Measurements from ENCODE around the gene SETX.
A peak's percentile ranks its signal among the peaks of the same experiment; 100 is the strongest.

SETX gene

DNA sequence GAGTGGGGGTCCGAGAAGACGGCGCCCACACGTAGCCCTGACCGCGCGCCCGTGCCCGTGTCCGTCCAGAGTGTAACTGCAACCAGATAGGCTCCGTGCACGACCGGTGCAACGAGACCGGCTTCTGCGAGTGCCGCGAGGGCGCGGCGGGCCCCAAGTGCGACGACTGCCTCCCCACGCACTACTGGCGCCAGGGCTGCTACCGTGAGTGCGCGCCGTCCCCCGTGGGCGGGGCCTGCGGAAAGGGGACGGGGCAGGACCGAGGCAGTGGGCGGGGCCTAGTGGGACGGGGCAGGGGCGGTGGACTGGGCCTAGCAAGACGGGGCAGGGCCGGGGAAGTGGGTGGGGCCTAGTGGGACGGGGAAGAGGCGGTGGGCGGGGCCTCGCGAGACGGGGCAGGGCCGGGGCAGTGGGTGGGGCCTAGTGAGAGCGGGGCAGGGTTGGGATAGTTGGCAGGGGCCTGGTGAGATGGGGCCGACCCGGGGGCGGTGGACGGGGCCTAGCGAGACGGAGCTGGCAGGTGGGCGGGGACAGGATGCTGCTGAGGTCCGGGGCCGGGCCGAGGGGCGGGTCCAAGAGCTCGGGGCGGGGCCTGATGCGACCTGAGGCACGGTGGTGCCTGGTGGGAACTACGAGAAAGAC lies 113.8 kb downstream of the SETX start:
- DNase-seq (ENCODE audit: low read depth in 3 of 3): peak; percentile 94 to 99 (median 99)

DNA sequence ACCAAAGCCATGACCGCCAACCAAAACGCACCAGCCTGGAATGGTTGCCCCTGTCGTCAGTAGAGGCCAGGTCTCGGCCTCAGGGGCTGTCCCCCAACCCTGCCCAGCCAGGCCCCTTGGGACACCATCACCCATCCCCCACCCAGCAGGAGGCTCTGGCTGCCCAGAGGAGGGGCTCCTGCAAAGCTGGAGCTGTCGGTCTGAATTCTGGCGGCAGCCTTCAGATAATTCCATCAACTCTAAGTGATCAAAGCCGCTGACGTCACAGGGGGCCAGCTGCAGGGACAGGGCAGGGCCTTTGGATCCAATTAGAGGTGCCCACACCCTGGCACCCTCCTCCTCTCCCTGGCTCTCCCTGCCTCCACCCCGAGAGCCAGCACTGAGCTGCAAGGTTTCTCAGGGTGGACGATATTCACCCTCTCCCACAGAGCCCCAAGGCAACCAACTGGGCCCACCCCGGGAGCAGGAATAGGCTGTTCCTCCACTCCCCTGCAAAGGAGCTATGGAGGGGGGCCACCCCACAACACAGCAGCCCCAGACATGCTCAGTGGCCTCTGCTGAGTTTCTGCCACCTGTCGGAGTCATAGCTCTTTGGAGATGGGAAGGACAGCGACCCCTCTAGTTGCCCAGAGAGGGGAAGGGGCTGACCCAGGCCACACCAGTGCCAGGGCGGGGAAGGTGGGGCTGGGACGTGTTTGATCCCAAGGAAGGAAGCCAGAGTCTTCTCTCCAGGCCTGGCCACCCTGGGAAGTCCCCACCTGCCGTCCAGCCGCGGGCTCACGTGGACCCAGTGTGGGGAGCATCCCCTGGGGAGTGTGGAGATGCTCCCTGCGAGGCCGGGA lies 114.6 kb downstream of the SETX start:
- DNase-seq (ENCODE audit: low read depth in 3 of 3): no peak

DNA sequence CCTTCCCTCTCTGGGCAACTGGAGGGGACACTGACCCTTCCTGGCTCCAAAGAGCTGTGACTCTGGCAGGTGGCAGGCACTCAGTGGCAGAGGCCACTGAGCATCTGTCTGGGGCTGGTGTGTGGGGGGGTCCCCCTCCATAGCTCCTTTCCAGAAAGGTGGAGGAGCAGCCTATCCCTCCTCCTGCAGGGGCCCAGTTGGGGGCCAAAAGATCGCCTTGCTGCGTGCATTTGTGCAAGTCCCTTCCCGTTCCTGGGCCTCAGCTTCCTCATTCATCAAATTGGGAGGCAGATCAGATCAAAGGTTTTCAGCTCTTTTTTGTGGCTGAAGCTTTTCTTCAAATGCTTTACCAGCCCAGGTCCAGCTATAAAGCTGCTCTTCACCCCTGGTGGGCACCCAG lies 115.3 kb downstream of the SETX start:
- no peak for DNase-seq (ENCODE audit: low read depth in 3 of 3)

GRCh38 chr9:132238992-132239391 lies 115.8 kb downstream of the SETX start:
- no peak for DNase-seq (ENCODE audit: low read depth in 3 of 3)

GRCh38 chr9:132238026-132238972 lies 116.5 kb downstream of the SETX start:
- no peak for DNase-seq (ENCODE audit: low read depth in 3 of 3)

DNA sequence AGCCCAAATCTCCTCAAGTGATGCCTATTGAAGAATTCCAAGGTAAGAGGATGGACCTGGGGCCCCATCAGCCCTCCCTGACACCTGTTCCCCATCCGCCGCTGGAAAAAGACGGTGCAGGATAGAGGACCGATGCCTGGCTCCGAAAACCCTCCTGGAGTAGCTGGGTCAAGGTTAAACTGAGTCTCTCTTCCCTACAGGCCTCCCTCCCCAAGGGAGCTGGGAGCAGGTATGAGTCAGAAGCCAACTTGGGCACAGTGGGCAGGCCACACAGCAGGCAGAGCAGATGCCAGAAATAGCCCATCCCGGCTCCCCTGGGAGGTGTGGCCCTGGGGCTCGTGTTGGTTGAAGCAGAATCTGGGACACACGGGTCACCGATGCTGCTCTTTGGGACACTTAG lies 117.3 kb downstream of the SETX start:
- no peak for DNase-seq (ENCODE audit: low read depth in 3 of 3)

GRCh38 chr9:132236662-132237311 lies 118.0 kb downstream of the SETX start:
- DNase-seq (ENCODE audit: low read depth in 3 of 3): no peak

DNA sequence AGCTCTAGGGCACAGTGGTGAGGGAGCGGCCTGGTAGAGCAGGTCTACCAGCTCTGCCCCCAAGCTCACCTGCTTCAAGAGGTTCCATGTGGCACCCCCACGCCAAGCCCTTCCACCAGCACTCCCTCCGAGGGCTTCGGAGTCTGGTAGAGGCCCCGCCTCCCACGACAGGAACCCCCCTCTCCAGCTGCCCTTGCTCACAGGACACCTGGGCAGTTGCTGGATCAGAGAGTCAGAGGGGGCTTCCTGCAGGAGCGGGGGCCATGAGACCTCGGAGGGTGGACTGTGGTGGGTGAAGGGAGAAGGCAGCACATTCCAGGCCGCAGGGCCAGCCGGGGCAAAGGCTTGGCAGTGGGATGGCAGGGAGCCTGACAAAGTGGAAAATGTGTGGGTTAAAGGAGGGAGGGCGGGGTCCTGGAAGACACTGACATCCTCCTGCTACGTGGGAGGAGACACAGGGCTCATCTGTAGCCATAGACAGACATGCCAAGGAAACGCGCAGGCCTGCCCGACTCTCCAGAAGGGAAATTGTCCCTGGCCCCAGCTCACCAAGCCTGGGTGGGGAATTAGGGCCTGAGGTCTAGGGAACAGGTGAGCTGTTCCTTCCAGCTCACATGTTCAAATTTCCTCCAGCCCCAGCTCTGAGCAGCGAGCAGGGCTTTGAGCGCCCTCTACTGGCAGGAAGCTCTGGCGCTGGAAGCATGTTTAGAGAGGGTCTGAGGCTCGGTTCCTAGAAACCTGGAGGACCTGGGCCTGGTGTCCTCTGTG lies 118.7 kb downstream of the SETX start:
- peak; percentile 62 to 72 (median 68) for DNase-seq (ENCODE audit: low read depth in 3 of 3)

- no peak for DNase-seq (ENCODE audit: low read depth in 3 of 3)
Measured at GRCh38 chr9:132235125-132235524, 119.7 kb downstream of the SETX start.

- no peak for DNase-seq (ENCODE audit: low read depth in 3 of 3)
Measured at GRCh38 chr9:132234535-132234934, 120.3 kb downstream of the SETX start.

DNA sequence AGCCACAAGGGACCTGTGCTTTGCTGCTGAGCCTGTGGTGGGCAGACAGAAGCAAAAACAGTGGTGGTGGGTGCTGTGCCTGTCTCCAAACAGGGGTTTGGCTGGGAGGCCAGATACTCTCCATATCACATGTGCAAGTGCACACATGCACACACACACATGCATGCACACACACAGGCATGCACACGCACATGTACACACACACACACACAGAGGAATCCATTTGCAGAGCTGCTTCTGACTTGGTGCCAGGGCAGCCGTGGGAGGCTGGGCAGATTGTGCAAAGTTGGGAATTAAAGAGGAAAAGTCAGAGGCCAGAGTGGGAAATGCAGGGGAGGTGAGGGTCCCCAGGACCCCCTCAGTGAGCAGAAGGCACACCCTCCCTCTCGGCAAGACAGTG lies 121.6 kb downstream of the SETX start:
- no peak for DNase-seq (ENCODE audit: low read depth in 3 of 3)

DNA sequence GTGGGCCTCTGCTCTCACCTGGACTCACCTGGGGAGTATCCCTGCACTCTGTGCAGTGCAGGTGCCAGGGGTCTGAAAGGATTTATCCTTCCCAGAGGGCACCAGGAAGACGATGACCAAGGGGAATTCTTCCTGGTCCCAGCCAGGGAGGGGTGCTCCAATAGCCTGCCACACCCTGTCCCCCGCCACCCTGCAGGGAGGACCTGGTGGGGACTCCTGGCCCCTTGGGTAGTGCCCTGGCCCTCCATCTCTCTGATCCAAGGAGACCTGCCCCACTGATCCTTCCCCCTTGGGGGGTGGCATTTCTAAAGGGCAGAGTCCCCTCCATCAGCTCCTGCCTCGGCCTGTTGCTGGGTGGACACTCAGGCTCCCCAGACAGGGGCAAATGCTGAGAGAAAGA lies 122.3 kb downstream of the SETX start:
- no peak for DNase-seq (ENCODE audit: low read depth in 3 of 3)

DNA sequence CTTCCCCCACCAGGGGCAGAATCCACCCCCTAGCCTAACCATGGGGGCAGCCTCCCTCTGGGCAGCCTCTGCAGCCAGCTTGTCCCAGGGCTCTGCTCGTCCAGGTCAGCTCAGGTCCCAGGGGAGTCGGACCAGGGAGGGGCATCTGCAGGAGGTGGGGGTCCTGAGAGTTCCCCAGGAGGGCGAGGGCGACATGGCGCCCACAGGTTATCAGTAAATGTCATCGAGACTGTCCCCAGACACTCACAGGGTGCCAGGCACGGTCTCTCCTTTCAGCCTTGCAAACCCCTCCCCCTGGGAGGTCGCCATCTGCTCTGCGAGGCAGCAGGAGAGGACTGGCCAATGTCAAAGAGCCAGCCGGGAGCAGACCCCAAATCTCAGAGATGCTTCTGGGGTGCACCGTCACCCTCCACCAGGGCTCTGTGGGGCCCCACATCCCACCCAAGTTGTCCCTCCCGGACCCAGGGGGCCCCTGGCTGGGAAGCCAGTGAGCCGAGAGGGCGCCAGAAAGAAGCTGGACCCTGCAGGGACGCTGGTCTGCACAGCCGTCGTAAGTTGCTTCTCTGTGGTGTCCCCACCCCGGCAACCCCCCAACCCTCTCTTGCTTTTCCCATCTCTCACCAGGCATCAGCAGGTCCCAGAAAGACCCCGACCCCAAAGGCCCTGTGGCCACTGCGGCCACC lies 123.6 kb downstream of the SETX start:
- DNase-seq (ENCODE audit: low read depth in 3 of 3): no peak

DNA sequence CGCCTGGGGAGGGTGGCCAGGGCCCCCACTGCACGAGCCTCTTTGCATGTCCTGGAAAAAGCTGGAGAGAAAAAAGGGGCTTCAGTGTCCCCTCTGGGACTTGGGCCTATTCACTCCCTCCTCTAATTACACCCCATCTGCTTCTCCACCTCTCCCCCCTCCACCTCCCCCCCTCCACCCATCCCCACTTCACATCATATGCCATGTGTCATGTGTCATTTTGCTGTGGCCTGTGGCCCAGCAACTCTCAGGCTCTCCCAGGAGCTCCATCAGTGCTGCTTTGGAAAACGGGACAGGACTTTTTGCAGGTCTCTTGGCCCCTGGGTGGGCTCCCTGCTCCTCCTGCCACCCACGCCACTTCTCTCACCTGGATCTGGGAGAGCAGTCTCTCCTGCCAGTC lies 124.2 kb downstream of the SETX start:
- DNase-seq (ENCODE audit: low read depth in 3 of 3): no peak

- no peak for DNase-seq (ENCODE audit: low read depth in 3 of 3)
Measured at GRCh38 chr9:132228062-132228461, 126.7 kb downstream of the SETX start.

- no peak for DNase-seq (ENCODE audit: low read depth in 3 of 3)
Measured at GRCh38 chr9:132226571-132227430, 128.0 kb downstream of the SETX start.

DNA sequence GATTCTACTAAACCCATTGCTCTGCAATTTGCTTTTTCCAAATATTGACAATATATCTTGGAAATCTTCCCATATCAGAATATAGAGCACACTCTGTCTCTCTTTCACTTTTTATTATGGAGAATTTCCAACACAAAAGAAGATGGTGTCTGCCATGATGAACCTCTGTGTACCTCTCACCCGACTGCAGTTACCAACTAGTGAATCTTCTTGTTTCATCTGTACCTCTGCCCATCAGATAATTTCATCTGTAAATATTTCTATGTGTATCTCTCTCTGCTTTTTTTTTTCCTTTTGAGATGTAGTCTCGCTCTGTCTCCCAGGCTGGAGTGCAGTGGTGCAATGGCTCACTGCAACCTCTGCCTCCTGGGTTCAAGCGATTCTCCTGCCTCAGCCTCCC lies 130.1 kb downstream of the SETX start:
- no peak for DNase-seq (ENCODE audit: low read depth in 3 of 3)

GRCh38 chr9:132221941-132222340 lies 132.8 kb downstream of the SETX start:
- DNase-seq (ENCODE audit: low read depth in 3 of 3): no peak

DNA sequence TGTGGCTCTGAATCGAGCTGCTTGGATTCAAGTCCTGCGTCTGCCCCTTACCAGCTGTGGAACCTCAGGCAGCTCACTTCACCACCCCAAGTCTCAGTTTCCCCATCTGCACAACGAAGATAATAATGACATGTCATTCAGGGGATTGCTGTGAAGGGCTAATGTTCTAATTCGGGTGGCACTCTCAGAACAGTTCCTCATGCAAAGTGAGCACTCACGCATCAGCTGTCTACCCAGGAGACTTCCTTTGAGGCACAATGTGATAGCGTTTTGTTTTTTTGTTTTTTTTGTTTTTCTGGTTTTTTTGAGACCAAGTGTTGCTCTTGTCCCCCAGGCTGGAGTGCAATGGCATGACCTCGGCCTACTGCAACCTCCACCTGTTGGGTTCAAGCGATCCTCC lies 136.6 kb downstream of the SETX start:
- no peak for DNase-seq (ENCODE audit: low read depth in 3 of 3)
